NCI-H2196 (cell line): ENCODE measurements around the gene SLC4A5.
"Not testable (repeated sequence)": the region's sequence is repeated elsewhere in the genome, so short reads cannot be mapped to it uniquely, and the experiment has no call there.

Experiments used
- DNase-seq: peaks from one replicate; lab custom pipeline; 2025; ENCODE audit not compliant: unreplicated experiment; lab: John Stamatoyannopoulos, UW

SLC4A5 gene

GRCh38 chr2:74368499-74368898, 25.3 kb upstream of the SLC4A5 start:
- no peak for DNase-seq

DNA sequence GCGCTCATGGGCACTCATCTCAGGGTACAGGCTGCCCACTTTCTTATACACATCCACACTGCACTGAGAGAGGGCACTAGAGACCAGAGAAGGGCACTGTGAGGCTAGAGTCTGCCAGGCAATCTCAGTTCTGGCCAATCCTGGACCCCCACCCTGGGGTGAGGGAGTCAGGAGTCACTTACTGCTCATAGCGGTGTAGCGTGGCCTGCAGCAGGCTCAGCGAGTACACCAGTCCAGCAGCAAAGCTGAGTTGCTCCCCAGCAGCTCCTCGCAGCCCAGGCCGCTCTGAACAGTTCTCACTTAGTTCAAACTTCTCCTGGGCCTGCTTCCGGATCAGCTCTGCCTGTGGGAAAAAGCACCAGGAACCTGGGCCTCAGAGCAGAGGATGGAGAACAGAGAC, 24.6 kb upstream of the SLC4A5 start:
- no peak for DNase-seq

GRCh38 chr2:74366036-74366435, 22.8 kb upstream of the SLC4A5 start:
- no peak for DNase-seq

- no peak for DNase-seq
Measured at GRCh38 chr2:74364533-74365505, 21.6 kb upstream of the SLC4A5 start.

- no peak for DNase-seq
Measured at GRCh38 chr2:74361327-74361726, 18.1 kb upstream of the SLC4A5 start.

GRCh38 chr2:74357627-74358026, 14.4 kb upstream of the SLC4A5 start:
- DNase-seq: no peak

GRCh38 chr2:74349889-74350288, 6.7 kb upstream of the SLC4A5 start:
- DNase-seq: no peak

DNA sequence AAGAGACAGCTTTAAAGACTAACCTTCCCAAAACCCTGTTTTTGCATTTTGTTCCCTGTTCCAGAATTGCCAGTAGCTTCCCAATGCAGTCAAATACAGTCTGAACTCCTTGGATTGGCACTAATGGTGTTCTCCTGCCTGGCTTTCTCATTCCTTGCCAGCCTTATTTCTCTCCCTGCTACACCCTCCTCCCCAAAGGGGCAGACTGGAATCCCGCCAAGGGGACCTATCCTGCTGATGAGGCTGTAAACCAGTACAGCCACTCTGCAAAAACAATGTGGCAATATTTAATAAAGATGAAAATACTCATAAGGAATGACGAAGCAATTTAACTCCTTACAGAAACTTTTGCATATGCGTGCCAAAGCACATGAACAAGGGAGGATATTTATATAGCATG, 4.5 kb upstream of the SLC4A5 start:
- DNase-seq: no peak

- no peak for DNase-seq
Measured at GRCh38 chr2:74347303-74347702, 4.1 kb upstream of the SLC4A5 start.

DNA sequence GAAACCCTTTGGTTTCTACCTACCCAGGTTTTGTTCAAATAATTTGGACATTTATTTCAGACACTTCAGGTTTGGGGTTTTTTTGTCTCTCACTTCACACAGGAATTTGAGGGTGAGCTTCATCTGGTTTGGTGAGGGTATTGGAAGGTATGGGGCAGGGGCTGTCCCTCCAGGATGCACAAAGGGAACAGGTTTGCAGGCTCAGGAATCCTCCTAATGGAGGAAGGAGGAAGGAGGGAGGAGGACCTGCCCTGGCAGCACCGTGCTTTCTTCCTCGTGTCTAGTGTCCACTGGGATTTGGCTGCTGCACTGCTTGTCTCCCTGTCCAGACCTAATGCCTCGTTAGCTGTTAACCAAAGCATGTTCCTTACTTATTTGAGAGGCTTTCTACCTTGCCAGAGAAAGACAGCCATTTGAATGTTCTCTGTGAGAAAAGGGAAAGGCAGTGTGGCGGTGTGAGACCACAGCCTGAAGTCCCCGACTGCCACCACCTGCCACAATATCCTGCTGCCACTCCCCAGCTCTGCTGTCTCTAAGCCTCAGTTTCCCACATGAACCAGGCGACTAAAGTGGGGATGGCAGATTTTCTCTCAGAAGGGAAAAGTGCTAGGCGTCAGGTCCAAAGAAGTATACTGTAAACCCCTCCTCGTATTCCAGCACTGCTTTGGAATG, 2.2 kb upstream of the SLC4A5 start:
- no peak for DNase-seq

- DNase-seq: not testable (repeated sequence)
Measured at GRCh38 chr2:74336227-74336626, 7.0 kb downstream of the SLC4A5 start.

DNA sequence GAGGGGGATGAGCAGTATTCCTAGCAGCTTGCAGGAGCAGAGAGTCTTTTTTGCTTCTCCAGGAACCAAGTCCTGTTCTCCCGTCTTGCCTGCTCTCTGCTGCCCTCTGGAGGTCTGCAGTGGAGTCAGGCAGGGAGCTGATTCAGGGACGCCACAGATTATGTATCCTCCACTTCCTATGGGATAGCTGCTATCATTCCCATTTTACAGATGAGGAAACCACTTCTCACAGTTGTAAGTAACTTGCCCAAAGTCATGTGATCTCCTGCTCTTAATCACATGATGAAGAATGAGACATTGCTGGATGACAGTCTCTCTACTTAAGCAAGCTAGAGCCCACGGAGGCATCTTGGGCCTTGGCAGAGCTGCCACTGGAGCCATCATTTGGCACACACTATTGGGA, 8.3 kb downstream of the SLC4A5 start:
- DNase-seq: peak; percentile 61

- DNase-seq: no peak
Measured at GRCh38 chr2:74333896-74334586, 9.2 kb downstream of the SLC4A5 start.

- peak; percentile 3 for DNase-seq
Measured at GRCh38 chr2:74333175-74333574, 10.0 kb downstream of the SLC4A5 start.

DNA sequence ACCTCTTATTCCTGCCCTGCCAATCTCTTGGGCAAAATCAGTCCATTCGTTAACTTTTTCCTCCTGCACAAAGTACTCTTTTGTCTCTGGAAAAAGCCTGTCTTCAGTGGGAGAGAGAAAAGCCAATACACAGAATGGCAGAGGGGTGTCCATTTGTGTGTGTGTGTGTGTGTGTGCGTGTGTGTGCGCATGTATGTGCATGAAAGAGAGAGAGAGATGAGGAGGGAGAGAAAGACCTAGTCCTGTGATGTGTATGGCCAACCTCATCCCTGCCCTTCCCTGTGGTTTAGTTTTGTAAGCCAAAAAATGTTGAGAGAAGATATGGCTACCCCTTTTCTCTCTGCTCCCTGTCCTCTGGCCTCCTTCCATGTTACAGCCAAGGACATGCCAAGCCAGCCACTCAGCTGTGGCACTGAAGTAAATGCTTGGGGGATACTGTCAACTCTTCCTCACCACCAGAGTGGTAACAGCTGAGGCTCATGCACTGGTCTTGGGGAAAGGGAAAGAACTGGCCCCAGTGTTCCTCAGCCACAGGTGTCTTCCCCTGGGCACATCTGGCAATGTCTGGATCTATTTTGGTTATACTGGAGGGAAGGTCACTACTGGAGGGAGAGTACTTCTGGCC, 10.6 kb downstream of the SLC4A5 start:
- no peak for DNase-seq

GRCh38 chr2:74328573-74328972, 14.6 kb downstream of the SLC4A5 start:
- no peak for DNase-seq

- no peak for DNase-seq
Measured at GRCh38 chr2:74328074-74328473, 15.1 kb downstream of the SLC4A5 start.

- no peak for DNase-seq
Measured at GRCh38 chr2:74327627-74328026, 15.6 kb downstream of the SLC4A5 start.

DNA sequence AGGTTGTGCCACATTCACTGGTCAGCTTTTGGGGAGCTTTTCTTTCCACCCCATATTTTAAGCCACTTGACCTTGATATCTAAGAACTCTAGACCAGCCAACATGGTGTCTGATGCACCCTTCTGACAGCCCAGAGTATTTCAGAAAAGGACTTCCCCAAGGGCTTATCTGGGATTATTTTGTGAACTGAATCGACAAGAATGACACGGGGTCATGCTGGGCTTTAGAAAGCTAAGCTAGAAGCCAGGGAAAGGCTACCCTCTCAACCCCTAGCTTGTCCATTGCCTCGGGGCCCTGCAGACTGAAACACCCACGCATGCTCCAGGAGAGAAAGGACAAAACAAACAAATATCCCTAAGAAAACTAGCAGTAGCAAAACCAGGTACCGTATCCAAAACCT, 16.0 kb downstream of the SLC4A5 start:
- DNase-seq: no peak

DNA sequence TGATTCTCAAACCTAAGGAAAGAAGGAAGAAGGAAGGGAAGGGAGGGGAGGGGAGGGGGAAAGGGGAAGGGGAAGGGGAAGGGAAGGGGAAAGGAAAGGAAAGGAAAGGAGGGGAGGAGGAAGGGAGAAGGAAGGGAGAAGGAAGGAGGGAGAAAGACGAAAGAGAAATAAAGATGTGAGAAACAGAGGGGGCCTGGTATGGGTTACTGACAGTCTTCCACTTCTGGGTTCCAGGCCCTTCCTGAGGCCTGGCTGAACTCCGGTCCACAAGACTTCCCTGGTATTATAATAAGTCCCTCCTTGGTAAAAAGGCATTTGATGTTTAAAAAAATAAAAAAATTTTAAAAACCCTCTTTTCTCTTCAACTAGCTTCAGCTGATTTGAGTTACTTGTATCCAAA, 17.4 kb downstream of the SLC4A5 start:
- no peak for DNase-seq

- DNase-seq: no peak
Measured at GRCh38 chr2:74321737-74322136, 21.5 kb downstream of the SLC4A5 start.
